Mesenchymal stem cell (in vitro differentiated cells and primary cell): ENCODE data around the gene GGCT.

ENCODE experiments used
- DNase-seq: peaks from one replicate; pipeline ENCODE4 v3.0.0-alpha.2; 2013
- H2AFZ ChIP-seq: one replicate; pipeline ENCODE4 v1.6.1; 2013; ENCODE audit warnings: low read depth, mild to moderate bottlenecking, control low read depth, inconsistent platforms, low read length, moderate library complexity
- H2AK5ac ChIP-seq: 2 replicates; pipeline ENCODE4 v1.6.1; 2013; ENCODE audit warnings: low read length, moderate library complexity, mild to moderate bottlenecking, inconsistent platforms; ENCODE audit not compliant: severe bottlenecking
- H2BK120ac ChIP-seq: one replicate; pipeline ENCODE4 v1.6.1; 2013; ENCODE audit warnings: low read depth, mild to moderate bottlenecking, inconsistent platforms, low read length, moderate library complexity
- H2BK12ac ChIP-seq, 2 experiments: one replicate each; pipeline ENCODE4 v1.6.1; 2013; ENCODE audit warnings: inconsistent platforms in 2 of 2, low read length in 2 of 2, mild to moderate bottlenecking in 2 of 2, moderate library complexity in 2 of 2, control low read depth in 1 of 2
- H2BK15ac ChIP-seq: one replicate; pipeline ENCODE4 v1.6.1; 2013; ENCODE audit warnings: mild to moderate bottlenecking, low read depth, inconsistent platforms; ENCODE audit not compliant: poor library complexity, severe bottlenecking
- H2BK5ac ChIP-seq: 2 replicates; pipeline ENCODE4 v1.6.1; 2013; ENCODE audit warnings: low read depth, mild to moderate bottlenecking, low read length, control low read depth, inconsistent platforms; ENCODE audit not compliant: poor library complexity, severe bottlenecking
- H3K14ac ChIP-seq, 2 experiments: one replicate each; pipeline ENCODE4 v1.6.1; 2013; ENCODE audit warnings: inconsistent platforms in 2 of 2, low read length in 2 of 2, control low read depth in 1 of 2, mild to moderate bottlenecking in 1 of 2, moderate library complexity in 1 of 2
- H3K18ac ChIP-seq, 2 experiments: one replicate each; pipeline ENCODE4 v1.6.1; 2013; ENCODE audit warnings: inconsistent platforms in 2 of 2, low read length in 2 of 2, control low read depth in 1 of 2, low read depth in 1 of 2, mild to moderate bottlenecking in 1 of 2
- H3K23ac ChIP-seq, 2 experiments: one replicate each; pipeline ENCODE4 v1.6.1; 2013; ENCODE audit warnings: inconsistent platforms in 2 of 2, low read length in 2 of 2, mild to moderate bottlenecking in 2 of 2, moderate library complexity in 2 of 2, control low read depth in 1 of 2
- H3K27ac ChIP-seq: 2 replicates; pipeline ENCODE4 v1.5.1; 2013; ENCODE audit warnings: mild to moderate bottlenecking, moderate library complexity, low read length, control low read depth, inconsistent platforms; ENCODE audit not compliant: poor library complexity, severe bottlenecking
- H3K27me3 ChIP-seq, 2 experiments: 2 replicates each; pipeline versions ENCODE4 v1.6.1 to v1.7.0; 2013; ENCODE audit warnings: low read length in 2 of 2, mild to moderate bottlenecking in 2 of 2, moderate library complexity in 2 of 2, control low read depth in 1 of 2, inconsistent platforms in 1 of 2; ENCODE audit not compliant: control insufficient read depth in 1 of 2, insufficient read depth in 1 of 2
- H3K36me3 ChIP-seq, 2 experiments: 2 replicates each; pipeline versions ENCODE4 v1.6.1 to v1.7.0; 2013; ENCODE audit warnings: low read length in 2 of 2, control low read depth in 1 of 2, inconsistent platforms in 1 of 2, low read depth in 1 of 2, mild to moderate bottlenecking in 1 of 2; ENCODE audit not compliant: insufficient read depth in 2 of 2, control insufficient read depth in 1 of 2
- H3K4ac ChIP-seq, 2 experiments: one replicate each; pipeline ENCODE4 v1.6.1; 2013; ENCODE audit warnings: inconsistent platforms in 2 of 2, low read length in 2 of 2, mild to moderate bottlenecking in 2 of 2, moderate library complexity in 2 of 2, control low read depth in 1 of 2, low read depth in 1 of 2
- H3K4me1 ChIP-seq: 2 replicates; pipeline ENCODE4 v1.6.1; 2013; ENCODE audit warnings: low read depth, low read length, control low read depth; ENCODE audit not compliant: control insufficient read depth, insufficient read depth
- H3K4me2 ChIP-seq: 2 replicates; pipeline ENCODE4 v1.6.1; 2013; ENCODE audit warnings: low read length, mild to moderate bottlenecking, inconsistent platforms; ENCODE audit not compliant: poor library complexity, severe bottlenecking
- H3K4me3 ChIP-seq, 2 experiments: 2 replicates each; pipeline versions ENCODE4 v1.5.1 to v1.7.0; 2013; ENCODE audit warnings: low read length in 2 of 2, mild to moderate bottlenecking in 2 of 2, control low read depth in 1 of 2, low read depth in 1 of 2; ENCODE audit not compliant: insufficient read depth in 1 of 2
- H3K79me1 ChIP-seq: replicated peaks from 2 replicates; pipeline ENCODE4 v1.6.1; 2013; ENCODE audit warnings: mild to moderate bottlenecking, control low read depth, low read length, inconsistent platforms; ENCODE audit not compliant: poor library complexity, severe bottlenecking
- H3K9ac ChIP-seq: 2 replicates; pipeline ENCODE4 v1.7.0; 2013; ENCODE audit warnings: mild to moderate bottlenecking, low read length, moderate library complexity
- H3K9me3 ChIP-seq: 2 replicates; pipeline ENCODE4 v1.7.0; 2013; ENCODE audit warnings: mild to moderate bottlenecking, low read length; ENCODE audit not compliant: control insufficient read depth
- H4K8ac ChIP-seq: one replicate; pipeline ENCODE4 v1.6.1; 2013; ENCODE audit warnings: inconsistent platforms, mild to moderate bottlenecking, low read length, moderate library complexity
- H4K91ac ChIP-seq: one replicate; pipeline ENCODE4 v1.6.1; 2013; ENCODE audit warnings: mild to moderate bottlenecking, low read length, inconsistent platforms
- WGBS: methylation state at CpG from one replicate; pipeline ENCODE4 v1.1.7; 2013; ENCODE audit warnings: mixed read lengths; 5-methylcytosine and 5-hydroxymethylcytosine counted together

The GGCT gene

GRCh38 chr7:30549931-30550493 lies 45.4 kb upstream of the GGCT start:
- 78% methylated on average over 7 of the region's 7 CpGs for WGBS
- Histone ChIP-seq H2BK120ac (no peak overlapping the region), H2AFZ (no peak overlapping the region), H3K14ac (no peak overlapping the region), H3K4me3 (no peak overlapping the region), H3K4ac (no peak overlapping the region), H2AK5ac (no peak overlapping the region), H3K18ac (no peak overlapping the region), H2BK15ac (no peak overlapping the region), H2BK5ac (no peak overlapping the region), H3K27ac (no peak overlapping the region), H3K36me3 (peaks cover 10 to 62% of the 10 kb centered on the region in 2 experiments), H3K27me3 (no peaks in the 10 kb centered on the region), H3K79me1 (no peaks in the 10 kb centered on the region), H2BK12ac (no peak overlapping the region), H3K4me2 (no peak overlapping the region), H3K9me3 (no peaks in the 10 kb centered on the region), H3K4me1 (peaks cover 3% of the 10 kb centered on the region), H4K91ac (no peak overlapping the region), H4K8ac (no peak overlapping the region), H3K9ac (peak overlapping the region; percentile 44), H3K23ac (no peak overlapping the region)
- DNase-seq = peak; percentile 22

- Histone ChIP-seq H3K36me3 (peaks cover 10 to 65% of the 10 kb centered on the region in 2 experiments), H2BK12ac (peak overlapping the region in 1 of 2 experiments; percentile 13), H2BK120ac (no peak overlapping the region), H3K14ac (no peak overlapping the region), H2BK15ac (no peak overlapping the region), H2AK5ac (peak overlapping the region; percentile 13), H3K9me3 (no peaks in the 10 kb centered on the region), H3K4me2 (no peak overlapping the region), H2AFZ (no peak overlapping the region), H3K27me3 (no peaks in the 10 kb centered on the region), H2BK5ac (peak overlapping the region; percentile 84), H4K8ac (peak overlapping the region; percentile 37), H3K18ac (peak overlapping the region in 1 of 2 experiments; percentile 49), H3K4me1 (peaks cover 3% of the 10 kb centered on the region), H3K4ac (no peak overlapping the region), H3K4me3 (no peak overlapping the region), H3K23ac (no peak overlapping the region), H3K79me1 (no peaks in the 10 kb centered on the region), H3K9ac (peak overlapping the region; percentile 44), H3K27ac (no peak overlapping the region), H4K91ac (no peak overlapping the region)
- DNase-seq = peak; percentile 77
- WGBS = 12% methylated on average over 5 of the region's 6 CpGs
Measured at GRCh38 chr7:30548845-30549244, 44.2 kb upstream of the GGCT start.

GRCh38 chr7:30546596-30546995 lies 42.0 kb upstream of the GGCT start:
- H3K9ac ChIP-seq = no peak overlapping the region
- 94% methylated on average over 4 of the region's 4 CpGs for WGBS
- H2AK5ac ChIP-seq = no peak overlapping the region
- H2AFZ ChIP-seq = no peak overlapping the region
- H2BK15ac ChIP-seq = no peak overlapping the region
- no peak overlapping the region for H3K4me3 ChIP-seq
- no peaks in the 10 kb centered on the region for H3K27me3 ChIP-seq
- H3K9me3 ChIP-seq = no peaks in the 10 kb centered on the region
- H3K4ac ChIP-seq = no peak overlapping the region
- H3K4me1 ChIP-seq = peaks cover 3% of the 10 kb centered on the region
- no peak overlapping the region for H3K18ac ChIP-seq
- no peak for DNase-seq
- peaks cover 10 to 60% of the 10 kb centered on the region in 2 experiments for H3K36me3 ChIP-seq
- H2BK120ac ChIP-seq = no peak overlapping the region
- no peak overlapping the region for H3K14ac ChIP-seq
- no peak overlapping the region for H4K8ac ChIP-seq
- H4K91ac ChIP-seq = no peak overlapping the region
- H3K4me2 ChIP-seq = no peak overlapping the region
- no peak overlapping the region for H2BK5ac ChIP-seq
- H3K79me1 ChIP-seq = no peaks in the 10 kb centered on the region
- H3K27ac ChIP-seq = no peak overlapping the region
- H3K23ac ChIP-seq = no peak overlapping the region
- H2BK12ac ChIP-seq = no peak overlapping the region

GRCh38 chr7:30545791-30546555 lies 41.3 kb upstream of the GGCT start:
- H2AFZ ChIP-seq = no peak overlapping the region
- H2AK5ac ChIP-seq = no peak overlapping the region
- no peak overlapping the region for H3K9ac ChIP-seq
- no peak overlapping the region for H2BK120ac ChIP-seq
- no peak overlapping the region for H2BK5ac ChIP-seq
- no peak overlapping the region for H3K4me2 ChIP-seq
- no peak overlapping the region for H3K23ac ChIP-seq
- DNase-seq = peak; percentile 57
- no peak overlapping the region for H4K91ac ChIP-seq
- H2BK15ac ChIP-seq = no peak overlapping the region
- H3K18ac ChIP-seq = no peak overlapping the region
- no peak overlapping the region for H3K14ac ChIP-seq
- H3K4me3 ChIP-seq = no peak overlapping the region
- H3K9me3 ChIP-seq = no peaks in the 10 kb centered on the region
- no peak overlapping the region for H3K27ac ChIP-seq
- H3K4me1 ChIP-seq = no peaks in the 10 kb centered on the region
- 63% methylated on average over 3 of the region's 5 CpGs for WGBS
- no peaks in the 10 kb centered on the region for H3K27me3 ChIP-seq
- H3K4ac ChIP-seq = peak overlapping the region in 1 of 2 experiments; percentile 28
- no peak overlapping the region for H2BK12ac ChIP-seq
- peaks cover 10 to 60% of the 10 kb centered on the region in 2 experiments for H3K36me3 ChIP-seq
- no peak overlapping the region for H4K8ac ChIP-seq
- H3K79me1 ChIP-seq = no peaks in the 10 kb centered on the region
